Endothelial cell of umbilical vein (primary cell): ENCODE measurements around the gene H2AZ2. TPM values are rescaled to one million over a fixed set of nuclear protein-coding genes. Genes with fewer than 3 reads are reported as not detected.

ENCODE experiments used
- BruUV-seq: library from RNA; stranded (reverse); fragments of 400-500 nt; replicated peaks from 2 replicates; lab custom pipeline; 2021; lab: Mats Ljungman, UMichigan
- CTCF ChIA-PET: fragments of 300-600, 350-600 bp; sonication (Branson Sonifier 250); formaldehyde crosslinking; loops from one replicate; lab custom pipeline; 2021; ENCODE audit warnings: antibody characterized with exemption, inconsistent platforms; lab: Charles Lee
- POLR2A ChIA-PET: fragments of 300-600, 350-600 bp; sonication (Branson Sonifier 250); formaldehyde crosslinking; loops from one replicate; lab custom pipeline; 2021; ENCODE audit warnings: antibody characterized with exemption, inconsistent platforms; lab: Charles Lee
- DNase-seq: peaks from one replicate; pipeline ENCODE4 v3.0.0-alpha.2; 2011; ENCODE audit warnings: low read depth, low spot score
- FAIRE-seq: peaks from 2 replicates; lab custom pipeline; 2011; peaks lifted over from hg19 to GRCh38; lab: Jason Lieb, UNC
- H2AFZ ChIP-seq: 2 replicates; pipeline ENCODE4 v1.6.0; 2012; ENCODE audit warnings: low read depth, low read length, control low read depth, inconsistent platforms
- H3K27ac ChIP-seq: 2 replicates; pipeline ENCODE4 v1.5.1; 2011; ENCODE audit warnings: low read depth, mild to moderate bottlenecking, control low read depth, low read length, moderate library complexity; ENCODE audit not compliant: insufficient read depth
- H3K27me3 ChIP-seq, 2 experiments: 2 replicates each; pipeline versions ENCODE4 v1.6.0 to v1.6.1; 2011; ENCODE audit warnings: low read length in 2 of 2, mixed read lengths in 1 of 2; ENCODE audit not compliant: control insufficient read depth in 2 of 2, insufficient read depth in 2 of 2
- H3K36me3 ChIP-seq, 2 experiments: 2 replicates in 1 of 2; 3 replicates in 1 of 2; pipeline ENCODE4 v1.5.1; 2011; ENCODE audit warnings: low read length in 2 of 2, mild to moderate bottlenecking in 1 of 2, moderate library complexity in 1 of 2; ENCODE audit not compliant: control insufficient read depth in 2 of 2, insufficient read depth in 2 of 2; ENCODE audit errors: extremely low read depth in 1 of 2
- H3K4me1 ChIP-seq: 3 replicates; pipeline ENCODE4 v1.5.1; 2011; ENCODE audit warnings: mild to moderate bottlenecking, low read length; ENCODE audit not compliant: control insufficient read depth, insufficient read depth; ENCODE audit errors: extremely low read depth
- H3K4me2 ChIP-seq: 2 replicates; pipeline ENCODE4 v1.6.1; 2011; ENCODE audit warnings: low read length, control low read depth, mixed read lengths; ENCODE audit not compliant: insufficient read depth
- H3K4me3 ChIP-seq, 3 experiments: fragments of 200-600 bp in 1 of 3; sonication (generic), shearing (Covaris generic) in 1 of 3; replicated peaks in 1 of 3; 2 replicates each; pipeline ENCODE4 v1.5.1; 2011 to 2016; ENCODE audit warnings: control low read depth in 3 of 3, low read length in 3 of 3, mild to moderate bottlenecking in 2 of 3, inconsistent platforms in 1 of 3, low read depth in 1 of 3, moderate library complexity in 1 of 3; ENCODE audit not compliant: insufficient read depth in 1 of 3
- H3K79me2 ChIP-seq: 2 replicates; pipeline ENCODE4 v1.6.0; 2012; ENCODE audit warnings: low read length, inconsistent platforms; ENCODE audit not compliant: control insufficient read depth, insufficient read depth
- H3K9ac ChIP-seq: replicated peaks from 2 replicates; pipeline ENCODE3; 2011; ENCODE audit warnings: low read length, control low read depth; ENCODE audit not compliant: insufficient read depth; ENCODE audit errors: extremely low read depth
- H3K9me1 ChIP-seq: replicated peaks from 3 replicates; pipeline ENCODE4 v1.6.0; 2011; ENCODE audit warnings: mild to moderate bottlenecking, low read length; ENCODE audit not compliant: control insufficient read depth, insufficient read depth; ENCODE audit errors: extremely low read depth
- H3K9me3 ChIP-seq: replicated peaks from 2 replicates; pipeline ENCODE4 v1.5.1; 2012; ENCODE audit warnings: low read length, inconsistent platforms; ENCODE audit not compliant: control insufficient read depth, insufficient read depth
- H4K20me1 ChIP-seq: replicated peaks from 2 replicates; pipeline ENCODE3; 2011; ENCODE audit warnings: mild to moderate bottlenecking, low read length; ENCODE audit not compliant: control insufficient read depth, insufficient read depth; ENCODE audit errors: extremely low read depth
- EZH2 ChIP-seq: IDR thresholded peaks from 2 replicates; pipeline ENCODE4 v1.6.1; 2012; ENCODE audit warnings: borderline replicate concordance, low read depth, mild to moderate bottlenecking, moderate library complexity, low read length, inconsistent platforms; ENCODE audit not compliant: severe bottlenecking
- FOS ChIP-seq: IDR thresholded peaks from 2 replicates; pipeline ENCODE4 v1.6.1; 2011; ENCODE audit warnings: mild to moderate bottlenecking, low read length, moderate library complexity, borderline replicate concordance; ENCODE audit not compliant: insufficient read depth
- GATA2 ChIP-seq: IDR thresholded peaks from 2 replicates; pipeline ENCODE4 v1.7.0; 2011; ENCODE audit warnings: low read depth, mild to moderate bottlenecking, moderate library complexity, mixed read lengths, low read length; ENCODE audit not compliant: insufficient read length, insufficient read depth
- JUN ChIP-seq: IDR thresholded peaks from 2 replicates; pipeline ENCODE4 v1.6.1; 2011; ENCODE audit warnings: borderline replicate concordance, low read depth; ENCODE audit not compliant: insufficient read length, insufficient read depth
- MAX ChIP-seq: IDR thresholded peaks from 2 replicates; pipeline ENCODE4 v1.6.1; 2011; ENCODE audit not compliant: insufficient read depth, insufficient read length
- MYC ChIP-seq: IDR thresholded peaks from one replicate; pipeline ENCODE4 v1.6.1; 2011; ENCODE audit warnings: mild to moderate bottlenecking, low read depth, low read length
- POLR2A ChIP-seq: IDR thresholded peaks from 2 replicates; pipeline ENCODE4 v1.6.1; 2012; ENCODE audit warnings: low read depth, mild to moderate bottlenecking, control low read depth, low read length
- POLR2AphosphoS5 ChIP-seq: IDR thresholded peaks from 2 replicates; pipeline ENCODE4 v1.6.1; 2012; ENCODE audit warnings: low read depth, mild to moderate bottlenecking, control low read depth, low read length, moderate library complexity; ENCODE audit not compliant: insufficient read depth
- dilution Hi-C: fragments of 300-500 bp; cut with MboI; formaldehyde crosslinking; loops from one replicate; pipeline ENCODE4 v1.15.0; 2019; ENCODE audit warnings: low sequenced_read_pairs; ENCODE audit not compliant: extremely low pct_ligation_motif_present
- intact Hi-C: fragments of 100-400 bp; cut with micrococcal nuclease; formaldehyde crosslinking; loops from one replicate; pipeline ENCODE4 v1.10.0; 2022
- polyA plus RNA-seq, 4 experiments: library from polyadenylated mRNA; depleted of rRNA in 3 of 4; stranded (reverse) in 3 of 4; unstranded in 1 of 4; fragments of >200 nt; gene quantifications; 2 replicates each; pipeline versions ENCODE4 v1.2.1 to v1.2.3, GENCODE V29; 2011 to 2012; ENCODE audit warnings: missing spikeins in 1 of 4
- total RNA-seq: library from RNA; stranded (reverse); gene quantifications from 2 replicates; pipeline ENCODE4 v1.2.3, GENCODE V29; 2021
- TF ChIP-seq, protein P1 (sequence below), 2 donors: IDR thresholded peaks; 1 replicate in 1 of 2; 2 replicates in 1 of 2; pipeline ENCODE4 v1.5.1; 2011; ENCODE audit warnings: low read length in 2 of 2, mild to moderate bottlenecking in 2 of 2, moderate library complexity in 2 of 2, control low read depth in 1 of 2, inconsistent platforms in 1 of 2, low read depth in 1 of 2; ENCODE audit not compliant: insufficient read depth in 1 of 2; ENCODE audit errors: extremely low read depth in 1 of 2

The H2AZ2 gene
- total and polyA plus RNA-seq, 2 donors (not counting 3 experiments of a cell fraction or from before 2014, with no cell fraction given): 225 to 232 TPM

DNA sequence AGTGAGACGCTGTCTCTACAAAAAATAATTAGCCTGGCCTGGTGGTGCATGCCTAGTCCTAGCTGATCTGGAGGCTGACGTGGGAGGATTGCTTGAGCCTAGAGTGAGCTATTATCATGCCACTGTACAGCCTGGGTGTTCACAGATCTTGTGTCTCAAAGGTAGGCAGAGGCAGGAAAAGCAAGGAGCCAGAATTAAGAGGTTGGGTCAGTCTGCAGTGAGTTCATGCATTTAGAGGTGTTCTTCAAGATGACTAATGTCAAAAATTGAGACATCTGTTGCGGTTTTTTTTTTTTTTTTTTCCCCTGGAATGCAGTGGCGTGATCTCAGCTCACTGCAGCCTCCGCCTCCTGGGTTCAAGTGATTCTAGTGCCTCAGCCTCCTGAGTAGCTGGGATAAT, 46.0 kb downstream of the H2AZ2 start:
- dilution Hi-C loops: no loop called here
- no peak overlapping the region for H3K27ac ChIP-seq
- no peak overlapping the region for H3K4me3 ChIP-seq
- DNase-seq (no peak), FAIRE-seq (no peak)
- POLR2A ChIA-PET: no interaction called here
- no peaks in the 10 kb centered on the region for H3K27me3 ChIP-seq
- no peaks in the 10 kb centered on the region for H3K9me1 ChIP-seq
- TF ChIP-seq GATA2 (no peak), JUN (no peak), EZH2 (no peak), POLR2A (peak; percentile 47), POLR2AphosphoS5 (peak; percentile 22), MAX (no peak), FOS (no peak), MYC (no peak)
- TF ChIP-seq, protein P1, sequence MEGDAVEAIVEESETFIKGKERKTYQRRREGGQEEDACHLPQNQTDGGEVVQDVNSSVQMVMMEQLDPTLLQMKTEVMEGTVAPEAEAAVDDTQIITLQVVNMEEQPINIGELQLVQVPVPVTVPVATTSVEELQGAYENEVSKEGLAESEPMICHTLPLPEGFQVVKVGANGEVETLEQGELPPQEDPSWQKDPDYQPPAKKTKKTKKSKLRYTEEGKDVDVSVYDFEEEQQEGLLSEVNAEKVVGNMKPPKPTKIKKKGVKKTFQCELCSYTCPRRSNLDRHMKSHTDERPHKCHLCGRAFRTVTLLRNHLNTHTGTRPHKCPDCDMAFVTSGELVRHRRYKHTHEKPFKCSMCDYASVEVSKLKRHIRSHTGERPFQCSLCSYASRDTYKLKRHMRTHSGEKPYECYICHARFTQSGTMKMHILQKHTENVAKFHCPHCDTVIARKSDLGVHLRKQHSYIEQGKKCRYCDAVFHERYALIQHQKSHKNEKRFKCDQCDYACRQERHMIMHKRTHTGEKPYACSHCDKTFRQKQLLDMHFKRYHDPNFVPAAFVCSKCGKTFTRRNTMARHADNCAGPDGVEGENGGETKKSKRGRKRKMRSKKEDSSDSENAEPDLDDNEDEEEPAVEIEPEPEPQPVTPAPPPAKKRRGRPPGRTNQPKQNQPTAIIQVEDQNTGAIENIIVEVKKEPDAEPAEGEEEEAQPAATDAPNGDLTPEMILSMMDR (IDR thresholded peaks at IDR 0.05; ENCODE audit: extremely low read depth in 1 of 2, insufficient read depth in 1 of 2, low read depth in 1 of 2, low read length in 2 of 2): no peak
- no peak overlapping the region for H3K4me2 ChIP-seq
- BruUV-seq: no TSS peak
- peaks cover 26 to 31% of the 10 kb centered on the region in 2 experiments for H3K36me3 ChIP-seq
- no peak overlapping the region for H3K9ac ChIP-seq
- intact Hi-C loops: no loop called here
- H4K20me1 ChIP-seq: peaks cover 10% of the 10 kb centered on the region
- peaks cover 10% of the 10 kb centered on the region for H3K4me1 ChIP-seq
- H2AFZ ChIP-seq: no peak overlapping the region
- CTCF ChIA-PET: interaction anchor here (2.1 kb wide), 1 partner anchor 46 kb away, joined by 6 read pairs; the partner anchor contains the start of gene H2AZ2
- peaks cover 43% of the 10 kb centered on the region for H3K79me2 ChIP-seq
- no peaks in the 10 kb centered on the region for H3K9me3 ChIP-seq
